ENCODE data around the gene ARL15. TPM values are rescaled to one million over a fixed set of nuclear protein-coding genes. Genes with fewer than 3 reads are reported as not detected.
A peak's percentile ranks its signal among the peaks of the same experiment; 100 is the strongest.
"Not testable (repeated sequence)": the region's sequence is repeated elsewhere in the genome, so short reads cannot be mapped to it uniquely, and the experiment has no call there.

The ARL15 gene
- total RNA-seq, 1 experiment from 2014 or later, result 13.0 TPM

GRCh38 chr5:53983568-53984460 lies 326.6 kb downstream of the ARL15 start:
- no peak overlapping the region for H4K91ac ChIP-seq (ENCODE audit: insufficient read length, low read depth, low read length)
- no peak overlapping the region for H4K8ac ChIP-seq (replicated peaks; ENCODE audit: insufficient read length, low read depth, low read length)
- no peaks in the 10 kb centered on the region for H3K79me2 ChIP-seq (ENCODE audit: insufficient read depth, low read length)
- no peaks in the 10 kb centered on the region for H4K20me1 ChIP-seq (ENCODE audit: control insufficient read depth, insufficient read depth, insufficient read length)
- H2AK5ac ChIP-seq (ENCODE audit: insufficient read length, low read length), result no peak overlapping the region
- no peak overlapping the region for H3K14ac ChIP-seq (ENCODE audit: insufficient read depth, low read length)
- no peak overlapping the region for H2BK12ac ChIP-seq (ENCODE audit: insufficient read length, low read depth, low read length)
- Mint-ChIP-seq H3K4me3 (no peak overlapping the region), H3K4me1 (peaks cover 28 to 30% of the 10 kb centered on the region in 2 experiments), H3K27ac (peak overlapping the region in 2 of 3 experiments; percentile 38 to 42; a peak in 2 of 7 replicates), H3K36me3 (ENCODE audit: insufficient read depth in 1 of 3, low read depth in 3 of 3) (peaks cover 6 to 13% (median 9%) of the 10 kb centered on the region in 3 experiments; a peak in 6 of 7 replicates), H3K9me3 (peaks cover 0 to 8% of the 10 kb centered on the region in 2 experiments; a peak in 4 of 5 replicates), H3K27me3 (ENCODE audit: low read depth) (no peaks in the 10 kb centered on the region)
- no CpG with 5 or more reads among the region's 10 CpGs for WGBS (ENCODE audit: extremely low coverage, insufficient read length, low lambda C conversion rate)
- H3K27ac ChIP-seq (ENCODE audit: insufficient read length, low read depth, low read length), result no peak overlapping the region
- H2BK20ac ChIP-seq (ENCODE audit: low read depth, low read length, poor library complexity, severe bottlenecking), result no peak overlapping the region
- peaks cover 9% of the 10 kb centered on the region; the same call in 1 of the 2 replicates for H3K4me1 ChIP-seq (ENCODE audit: insufficient read depth, low read length)
- H3K4me2 ChIP-seq (ENCODE audit: insufficient read depth, insufficient read length, low read length), result no peak overlapping the region
- H3K4ac ChIP-seq (ENCODE audit: low read depth, low read length), result no peak overlapping the region
- no peak overlapping the region for H2BK5ac ChIP-seq (ENCODE audit: insufficient read length, low read length)
- no peak for DNase-seq
- no peaks in the 10 kb centered on the region for H3K27me3 ChIP-seq (ENCODE audit: insufficient read depth, low read length)
- no peaks in the 10 kb centered on the region for H3K9me3 ChIP-seq (ENCODE audit: control insufficient read depth, low read depth, low read length)
- no peak overlapping the region for H2BK15ac ChIP-seq (ENCODE audit: low read depth, low read length)
- peak overlapping the region; percentile 77 for H2BK120ac ChIP-seq (ENCODE audit: low read depth, low read length, poor library complexity, severe bottlenecking)
- H3K18ac ChIP-seq (ENCODE audit: insufficient read length, low read depth, low read length), result no peak overlapping the region
- H3T11ph ChIP-seq (ENCODE audit: low read length), result peak overlapping the region; percentile 53
- H3K23ac ChIP-seq (ENCODE audit: insufficient read length, low read depth, low read length), result no peak overlapping the region
- no peaks in the 10 kb centered on the region for H3K79me1 ChIP-seq (ENCODE audit: insufficient read depth, low read depth, low read length, poor library complexity, severe bottlenecking)
- TF ChIP-seq CTCF (conservative IDR thresholded peaks at IDR 0.05), result no peak
- H3K23me2 ChIP-seq (ENCODE audit: insufficient read length, low read depth, low read length, poor library complexity, severe bottlenecking), result no peaks in the 10 kb centered on the region
- H3K56ac ChIP-seq (ENCODE audit: insufficient read length, low read depth, low read length), result no peak overlapping the region
- H2AFZ ChIP-seq (ENCODE audit: low read length), result no peak overlapping the region
- H3K9ac ChIP-seq (ENCODE audit: extremely low read depth, insufficient read length, low read length), result no peak overlapping the region
- H4K5ac ChIP-seq (ENCODE audit: insufficient read length, low read depth, low read length), result no peak overlapping the region

- H3K27me3 Mint-ChIP-seq (ENCODE audit: low read depth); H4K20me1 ChIP-seq (ENCODE audit: control insufficient read depth, insufficient read depth, insufficient read length); H2BK5ac ChIP-seq (ENCODE audit: insufficient read length, low read length); H3K9me3 Mint-ChIP-seq; H2BK15ac ChIP-seq (ENCODE audit: low read depth, low read length); H3K9ac ChIP-seq (ENCODE audit: extremely low read depth, insufficient read length, low read length); H2BK12ac ChIP-seq (ENCODE audit: insufficient read length, low read depth, low read length); H4K5ac ChIP-seq (ENCODE audit: insufficient read length, low read depth, low read length); H2AFZ ChIP-seq (ENCODE audit: low read length); H3K4me3 Mint-ChIP-seq; H3K14ac ChIP-seq (ENCODE audit: insufficient read depth, low read length); DNase-seq; H3K23me2 ChIP-seq (ENCODE audit: insufficient read length, low read depth, low read length, poor library complexity, severe bottlenecking); H4K91ac ChIP-seq (ENCODE audit: insufficient read length, low read depth, low read length); H3K9me3 ChIP-seq (ENCODE audit: control insufficient read depth, low read depth, low read length); H2BK20ac ChIP-seq (ENCODE audit: low read depth, low read length, poor library complexity, severe bottlenecking); H3K56ac ChIP-seq (ENCODE audit: insufficient read length, low read depth, low read length); H2BK120ac ChIP-seq (ENCODE audit: low read depth, low read length, poor library complexity, severe bottlenecking); H3K23ac ChIP-seq (ENCODE audit: insufficient read length, low read depth, low read length); H3K4me2 ChIP-seq (ENCODE audit: insufficient read depth, insufficient read length, low read length); H3K79me1 ChIP-seq (ENCODE audit: insufficient read depth, low read depth, low read length, poor library complexity, severe bottlenecking); H3K27ac Mint-ChIP-seq; H3K27ac ChIP-seq (ENCODE audit: insufficient read length, low read depth, low read length); H3T11ph ChIP-seq (ENCODE audit: low read length); H3K27me3 ChIP-seq (ENCODE audit: insufficient read depth, low read length); H3K4me1 ChIP-seq (ENCODE audit: insufficient read depth, low read length); H3K4ac ChIP-seq (ENCODE audit: low read depth, low read length); H3K18ac ChIP-seq (ENCODE audit: insufficient read length, low read depth, low read length); H4K8ac ChIP-seq (replicated peaks; ENCODE audit: insufficient read length, low read depth, low read length); H3K79me2 ChIP-seq (ENCODE audit: insufficient read depth, low read length); H2AK5ac ChIP-seq (ENCODE audit: insufficient read length, low read length): not testable (repeated sequence)
- no CpG with 5 or more reads among the region's 2 CpGs for WGBS (ENCODE audit: extremely low coverage, insufficient read length, low lambda C conversion rate)
- H3K36me3 Mint-ChIP-seq (ENCODE audit: insufficient read depth in 1 of 3, low read depth in 3 of 3), result peaks cover 6 to 13% (median 9%) of the 10 kb centered on the region in 3 experiments; a peak in 6 of 7 replicates
- H3K4me1 Mint-ChIP-seq, result peaks cover 28 to 30% of the 10 kb centered on the region in 2 experiments
Observed at GRCh38 chr5:53982319-53982718, 328.1 kb downstream of the ARL15 start.
